Central memory CD4-positive, alpha-beta T cell (primary cell): ENCODE results near the gene ALDH3B1.
A peak's percentile ranks its signal among the peaks of the same experiment; 100 is the strongest.

ENCODE experiments used
- DNase-seq: peaks from one replicate; pipeline ENCODE4 v3.0.0; 2022

ALDH3B1 gene

DNA sequence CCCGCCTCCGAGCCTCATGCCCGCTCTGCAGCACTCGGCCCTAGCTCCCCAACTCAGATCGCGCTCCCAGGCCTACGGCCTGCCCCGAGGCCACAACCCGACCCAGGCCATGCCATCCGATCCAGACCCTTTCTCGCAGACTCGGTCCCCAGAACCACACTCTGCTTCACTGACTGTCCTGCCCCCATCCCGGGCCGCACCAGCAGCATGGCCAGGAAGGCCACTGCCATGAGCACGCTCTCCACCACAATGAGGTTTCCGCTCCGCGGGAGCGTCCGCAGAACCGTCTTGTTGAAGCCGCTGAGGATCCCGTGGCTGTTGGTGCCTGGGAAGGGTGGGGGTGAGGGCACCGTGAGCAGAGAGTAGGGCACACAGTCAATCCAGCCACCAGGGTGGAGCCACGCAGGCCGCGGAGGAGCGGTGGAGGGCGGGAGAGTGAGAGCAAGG, 12.6 kb upstream of the ALDH3B1 start:
- DNase-seq, result no peak

- peak; percentile 27 for DNase-seq
These were observed 11.7 kb upstream of the ALDH3B1 start for GRCh38 chr11:67998150-67999045.

DNA sequence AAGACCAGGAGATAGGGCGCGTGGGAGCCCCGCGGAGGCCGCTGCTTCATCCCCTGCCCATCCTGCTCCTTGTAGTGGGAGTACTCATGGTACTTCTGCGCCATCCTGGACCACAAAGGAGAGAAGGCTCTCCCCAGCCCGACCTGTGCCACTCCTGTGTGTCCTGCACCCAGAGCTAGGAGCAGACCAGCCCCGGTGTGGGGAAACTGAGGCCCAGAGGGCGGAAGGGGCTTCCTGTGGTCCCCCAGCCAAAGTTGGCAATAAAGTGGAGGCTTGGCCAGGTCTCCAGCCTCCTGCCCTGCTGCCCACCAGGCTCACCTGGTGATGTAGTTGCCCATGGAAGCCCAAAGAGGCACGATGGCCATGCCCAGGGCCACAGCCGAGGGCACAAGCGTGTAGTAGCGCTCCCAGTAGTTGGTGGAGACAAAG, 10.9 kb upstream of the ALDH3B1 start:
- DNase-seq, result no peak

- DNase-seq, result no peak
These were observed 10.4 kb upstream of the ALDH3B1 start for GRCh38 chr11:67999704-68000103.

GRCh38 chr11:68002575-68002937, 7.6 kb upstream of the ALDH3B1 start:
- no peak for DNase-seq

DNA sequence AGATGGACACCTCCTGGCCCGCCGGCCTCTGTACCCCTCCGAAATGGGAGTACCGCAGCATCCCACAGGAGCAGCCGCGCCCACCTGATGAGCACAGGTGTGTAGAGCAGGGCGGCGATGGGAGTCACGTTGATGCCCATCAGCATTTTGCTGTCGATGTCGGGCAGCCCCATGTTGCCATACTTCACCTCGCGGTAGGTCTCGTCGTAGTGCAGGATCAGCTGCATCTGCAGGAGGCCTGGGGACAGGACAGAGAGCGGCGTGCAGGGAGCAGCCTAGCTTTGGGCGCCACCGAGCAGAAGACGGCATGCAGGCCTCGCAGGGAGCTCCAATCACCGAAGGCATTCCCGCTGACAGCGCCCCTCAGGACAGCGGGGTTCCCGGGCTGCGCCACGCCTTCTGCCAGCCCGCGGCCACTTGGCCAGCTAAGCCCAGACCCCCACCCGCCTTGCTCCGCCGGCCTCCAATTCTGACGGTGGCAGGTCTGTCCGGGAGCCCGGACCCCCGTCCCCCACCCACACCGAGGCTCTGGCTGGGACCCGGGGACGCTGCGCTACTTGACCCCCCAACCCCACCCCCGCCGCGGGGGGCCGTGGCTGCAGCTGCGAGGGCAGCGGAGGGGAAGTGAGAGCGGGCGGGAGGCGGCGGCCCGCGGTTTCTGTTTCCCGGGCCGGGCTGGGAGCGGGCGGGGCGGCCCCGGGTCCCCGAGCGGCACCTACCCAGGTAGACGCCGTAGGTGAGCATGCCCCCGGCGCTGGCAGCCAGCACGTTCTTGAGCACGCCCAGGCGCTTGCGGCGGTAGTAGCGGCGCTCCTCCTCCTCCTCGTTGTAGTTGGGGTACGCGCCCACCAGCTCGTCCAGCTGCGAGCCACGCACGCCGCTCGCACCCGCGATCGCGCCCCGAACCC, 6.9 kb upstream of the ALDH3B1 start:
- peak; percentile 64 for DNase-seq

DNA sequence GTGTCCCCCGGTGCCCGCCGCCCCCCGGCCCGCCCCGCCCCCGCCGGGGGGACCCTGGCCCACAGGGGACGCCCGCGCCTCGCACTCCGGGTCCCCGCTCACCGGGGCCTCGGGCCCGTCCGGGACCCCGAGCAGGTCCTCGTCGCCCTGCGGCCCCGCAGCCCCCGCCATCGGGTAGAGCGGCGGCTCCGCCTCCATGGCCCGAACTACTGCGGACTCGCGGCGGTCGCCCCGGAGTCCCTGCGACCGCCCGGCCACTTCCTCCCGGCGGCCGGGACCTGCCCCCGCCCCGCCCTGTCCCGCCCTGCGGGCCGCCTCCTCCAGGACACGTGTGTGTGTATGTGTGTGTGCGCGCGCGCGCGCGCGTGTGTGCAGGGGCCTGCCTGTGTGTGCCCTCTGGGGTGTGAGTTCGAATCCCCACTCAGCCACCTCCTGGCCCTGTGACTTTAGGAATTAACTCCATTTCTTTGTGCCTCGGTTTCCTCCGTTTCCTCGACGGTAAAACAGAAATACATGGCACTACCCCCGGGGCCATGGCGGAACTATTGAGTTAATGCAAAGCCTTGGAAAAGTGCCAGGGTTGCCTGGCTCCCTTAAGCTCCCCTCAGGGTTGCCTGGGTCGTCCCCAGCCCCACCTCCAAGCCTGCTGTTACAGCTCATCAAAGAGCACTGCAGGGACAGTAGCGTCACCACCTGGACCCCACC, 6.1 kb upstream of the ALDH3B1 start, which contains the start of gene UNC93B1:
TSS of gene UNC93B1 (minus strand) at position 252 of the 705 bp plus-strand sequence. CDS start at position 198, 54 bp downstream.
- peak; percentile 71 for DNase-seq

DNA sequence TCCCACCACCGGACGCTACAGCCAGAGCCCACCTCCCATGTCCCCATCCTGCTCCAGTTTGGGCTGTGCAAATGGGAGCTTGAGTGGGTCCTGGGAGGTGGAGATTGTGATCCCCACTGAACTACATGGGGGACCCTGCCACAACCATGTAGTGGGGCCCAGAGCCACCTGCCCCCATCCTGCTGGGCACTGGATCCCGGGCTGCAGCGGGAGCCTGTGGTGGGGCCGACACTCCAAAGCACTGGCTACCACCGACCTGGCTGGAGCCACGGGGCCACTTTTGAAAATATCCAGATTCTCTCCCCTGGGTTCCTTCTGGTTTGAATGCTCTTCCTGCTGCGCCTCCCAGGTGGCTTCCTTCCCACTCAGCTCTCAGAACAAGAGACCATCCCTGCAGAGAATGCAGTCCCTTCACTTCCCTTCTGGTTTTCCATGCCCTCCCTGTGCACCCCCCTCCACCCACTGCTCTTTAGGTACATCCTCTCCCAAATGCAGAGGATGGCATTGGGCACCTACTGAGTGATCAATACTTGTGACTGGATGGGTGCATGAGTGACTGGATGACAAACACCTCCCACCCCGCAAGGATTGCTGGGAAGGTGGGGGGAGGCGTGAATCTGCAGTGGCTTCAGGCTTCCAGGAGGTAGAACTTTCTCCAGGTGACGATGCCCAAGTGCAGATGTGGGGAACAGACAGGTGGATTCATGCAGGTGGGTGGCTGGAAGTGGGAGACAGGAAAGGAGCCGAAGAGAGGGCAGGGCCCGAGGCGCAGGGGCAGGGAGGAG, 5.4 kb upstream of the ALDH3B1 start:
- DNase-seq, result no peak

DNA sequence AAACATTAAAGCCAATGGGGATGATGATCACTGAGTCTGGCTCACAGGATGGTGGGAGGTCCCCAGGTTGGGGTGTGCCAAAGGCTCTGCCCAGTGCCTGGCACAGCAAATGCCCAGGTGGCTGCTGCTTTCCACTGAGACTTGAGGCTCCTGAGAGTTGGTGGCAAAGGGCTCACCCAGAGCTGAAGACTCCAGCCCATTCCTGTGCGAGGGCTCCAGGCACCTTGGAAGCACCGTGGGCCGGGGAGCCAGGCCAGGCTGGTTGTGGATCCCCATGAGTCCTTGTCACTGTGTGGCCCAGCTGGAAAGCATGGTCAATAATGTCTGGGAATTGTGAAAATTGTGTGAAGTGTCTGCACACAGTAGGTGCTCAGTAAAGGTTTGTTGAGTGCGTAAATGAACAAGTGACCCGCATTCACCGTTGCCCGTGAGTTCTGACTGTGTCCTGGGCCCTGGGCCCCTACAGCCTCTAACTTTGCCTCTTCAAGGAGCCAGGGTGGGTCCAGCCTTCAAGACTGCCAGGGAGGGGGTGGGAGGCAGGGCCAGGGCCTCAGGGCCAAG, 3.4 kb upstream of the ALDH3B1 start:
- no peak for DNase-seq

DNA sequence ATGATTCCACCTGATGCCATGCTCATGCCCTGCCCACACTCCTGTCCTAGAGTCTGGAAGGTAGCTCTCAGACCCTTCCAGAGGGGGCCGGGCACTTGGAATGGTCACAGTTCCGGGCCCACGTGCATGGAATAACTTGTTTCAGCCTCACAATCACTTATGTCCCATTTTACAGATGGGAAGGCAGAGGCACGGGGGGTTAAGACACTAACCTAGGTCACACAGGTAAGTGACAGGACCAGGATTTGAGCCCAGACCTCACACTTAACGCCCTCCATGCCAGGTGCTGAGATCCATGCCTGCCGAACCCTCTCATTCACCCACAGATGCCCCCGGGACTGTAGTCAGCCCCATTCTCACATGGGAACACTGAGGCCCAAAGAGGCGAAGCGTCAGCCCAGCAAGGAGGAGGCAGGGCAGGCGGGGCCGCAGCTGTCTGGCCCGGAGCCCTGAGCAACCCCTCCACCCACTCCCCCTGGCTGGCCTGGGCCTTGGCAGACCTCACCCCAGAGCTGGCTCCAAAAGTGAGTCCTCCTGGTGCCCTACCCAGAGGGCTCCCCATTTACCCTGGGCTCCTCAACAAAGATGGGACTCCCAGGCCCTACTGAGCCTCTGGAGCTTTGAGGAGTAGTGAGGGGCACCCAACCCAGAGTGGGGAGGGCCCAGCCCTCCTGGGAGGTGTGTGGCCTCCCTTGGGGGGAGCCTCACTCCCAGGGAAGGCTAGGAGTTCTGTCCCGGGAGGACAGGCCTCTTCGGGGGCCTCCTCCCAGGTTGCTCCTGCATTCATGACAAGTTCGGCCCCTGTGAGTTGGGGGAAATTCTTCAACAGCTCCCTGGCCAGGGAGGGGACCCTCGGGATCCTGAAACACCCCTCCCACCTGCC, 2.4 kb upstream of the ALDH3B1 start:
- no peak for DNase-seq

- DNase-seq, result no peak
These were observed 1.5 kb upstream of the ALDH3B1 start for GRCh38 chr11:68008381-68009337.

- no peak for DNase-seq
These were observed 587 bp upstream of the ALDH3B1 start for GRCh38 chr11:68009391-68010089.

DNA sequence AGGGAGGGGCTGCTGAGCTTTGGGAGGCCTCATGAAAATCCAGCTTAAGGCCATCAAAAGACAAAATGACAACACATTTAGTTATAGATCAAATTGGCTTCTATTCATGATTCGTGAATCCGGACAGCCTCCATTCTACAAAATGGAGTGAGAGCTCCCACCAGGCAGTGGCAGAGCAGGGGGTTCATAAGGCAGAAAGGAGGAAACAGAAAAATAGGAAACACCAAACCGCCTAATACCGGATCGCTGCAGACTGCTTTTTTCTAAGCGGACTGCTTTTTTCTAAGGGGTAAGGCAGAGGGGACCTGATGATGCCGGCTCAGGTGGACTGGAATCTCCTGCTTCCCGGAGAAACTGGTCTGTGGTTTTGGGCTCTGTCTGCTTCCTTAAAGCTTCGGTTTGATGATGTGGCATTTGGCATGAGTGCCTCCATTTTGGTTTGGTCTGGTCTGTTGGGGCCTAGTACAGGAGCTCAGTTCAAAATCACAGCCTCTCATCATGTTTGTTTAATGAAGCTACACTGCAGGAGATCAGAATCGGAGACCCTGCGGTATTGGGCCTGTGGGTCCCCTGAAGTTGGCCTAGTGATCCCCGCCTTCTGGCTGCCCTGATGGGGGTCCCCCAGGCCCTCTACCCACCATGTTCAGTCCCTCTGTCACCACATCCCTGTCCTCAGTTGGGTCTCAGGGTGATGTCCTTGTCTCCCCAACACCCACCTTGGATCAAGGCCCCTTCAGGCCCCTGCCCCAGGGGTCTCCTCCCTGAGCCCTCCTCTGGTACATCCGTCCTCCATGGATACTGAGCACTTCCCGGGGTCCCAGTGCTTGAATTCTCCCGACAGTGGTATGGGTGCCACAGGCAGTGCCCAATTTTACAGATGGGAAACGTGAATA, 1.2 kb downstream of the ALDH3B1 start:
- no peak for DNase-seq

- no peak for DNase-seq
These were observed 2.1 kb downstream of the ALDH3B1 start for GRCh38 chr11:68012044-68012842.

DNA sequence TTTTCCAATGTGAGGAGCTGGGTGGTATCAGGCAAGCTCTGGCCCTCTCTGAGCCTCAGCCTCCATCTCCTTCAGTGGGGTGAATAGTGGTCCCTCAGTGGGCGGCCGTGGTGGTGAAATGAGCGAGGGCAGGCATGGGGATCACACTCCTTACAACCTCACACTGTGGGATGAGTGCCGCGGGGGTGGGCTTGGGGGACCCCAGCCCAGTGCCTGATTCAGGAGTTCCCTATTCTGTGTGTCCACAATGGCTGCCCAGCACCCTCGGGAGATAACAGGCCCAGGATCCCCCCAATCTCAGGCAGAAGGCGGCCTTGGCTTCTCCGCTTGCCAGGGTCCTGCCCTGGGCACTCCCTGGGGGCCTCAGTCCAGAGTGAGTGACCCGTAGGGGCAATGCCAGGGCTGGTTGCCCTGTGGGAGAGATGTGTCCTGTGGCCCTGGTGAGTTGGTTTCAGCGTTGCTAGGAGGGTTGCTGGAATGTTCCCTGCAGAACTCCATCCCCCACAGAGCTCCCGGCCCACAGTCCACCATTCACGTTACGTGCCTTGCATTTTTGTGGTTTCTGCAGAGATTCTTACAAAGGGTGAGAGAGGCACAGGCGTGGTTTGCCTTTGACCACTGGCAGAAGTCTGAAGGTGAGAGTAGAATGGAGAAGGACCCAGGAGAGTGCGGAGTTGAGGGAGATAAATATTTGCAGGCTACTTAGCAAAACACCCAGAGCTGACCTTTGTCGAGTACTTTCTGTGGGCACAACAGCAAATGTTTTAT, 2.9 kb downstream of the ALDH3B1 start:
- no peak for DNase-seq

DNA sequence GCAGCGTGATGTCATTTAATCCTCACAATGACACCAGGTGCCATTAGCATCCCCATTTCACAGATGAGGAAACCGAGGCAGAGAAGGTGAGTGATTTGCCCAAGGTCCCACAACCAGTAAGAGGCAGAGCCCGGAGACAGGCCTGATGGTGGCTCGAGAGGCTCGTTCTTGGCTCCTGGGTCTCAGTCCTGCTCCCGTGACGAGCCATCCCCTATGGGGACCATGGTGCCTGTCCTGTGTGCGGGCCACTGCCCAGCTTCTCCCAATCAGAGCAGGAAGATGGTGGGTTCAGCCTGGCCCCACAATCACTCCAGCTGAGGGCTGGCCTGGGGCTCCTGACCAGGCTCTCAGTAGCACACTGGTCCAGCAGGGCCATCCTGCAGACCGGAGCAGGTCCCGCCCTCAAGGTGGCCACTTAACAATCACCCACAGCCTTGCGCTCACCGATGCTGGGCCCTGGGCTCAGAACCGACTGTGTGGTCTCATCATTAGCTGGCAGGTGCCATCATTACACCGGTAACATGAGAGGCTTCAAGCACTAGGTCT, 3.6 kb downstream of the ALDH3B1 start:
- DNase-seq, result no peak
